HUES64 (cell line): ENCODE results near the gene PDE6B.

ENCODE experiments used
- H3K27ac ChIP-seq: 2 replicates; pipeline ENCODE4 v1.7.0; 2013; ENCODE audit warnings: low read depth, low read length, inconsistent platforms
- H3K27me3 ChIP-seq: 2 replicates; pipeline ENCODE4 v1.6.1; 2013; ENCODE audit warnings: mild to moderate bottlenecking, low read length; ENCODE audit not compliant: insufficient read depth
- H3K36me3 ChIP-seq: 2 replicates; pipeline ENCODE4 v1.6.1; 2013; ENCODE audit warnings: mild to moderate bottlenecking, low read length; ENCODE audit not compliant: insufficient read depth
- H3K4me1 ChIP-seq: 2 replicates; pipeline ENCODE4 v1.6.1; 2013; ENCODE audit warnings: mild to moderate bottlenecking, low read length, moderate library complexity; ENCODE audit not compliant: insufficient read depth
- H3K4me3 ChIP-seq: 2 replicates; pipeline ENCODE4 v1.5.1; 2013; ENCODE audit warnings: mild to moderate bottlenecking, low read length, moderate library complexity
- H3K9ac ChIP-seq: 2 replicates; pipeline ENCODE4 v1.6.1; 2013; ENCODE audit warnings: mild to moderate bottlenecking, low read depth, low read length
- H3K9me3 ChIP-seq: 2 replicates; pipeline ENCODE4 v1.6.1; 2013; ENCODE audit warnings: low read depth, low read length; ENCODE audit not compliant: insufficient read depth
- WGBS: fragments of 150-250, 120-280 bp; methylation state at CpG from one replicate; pipeline ENCODE4 v1.1.7; 2013; ENCODE audit warnings: missing lambda C conversion rate; 5-methylcytosine and 5-hydroxymethylcytosine counted together

PDE6B gene

DNA sequence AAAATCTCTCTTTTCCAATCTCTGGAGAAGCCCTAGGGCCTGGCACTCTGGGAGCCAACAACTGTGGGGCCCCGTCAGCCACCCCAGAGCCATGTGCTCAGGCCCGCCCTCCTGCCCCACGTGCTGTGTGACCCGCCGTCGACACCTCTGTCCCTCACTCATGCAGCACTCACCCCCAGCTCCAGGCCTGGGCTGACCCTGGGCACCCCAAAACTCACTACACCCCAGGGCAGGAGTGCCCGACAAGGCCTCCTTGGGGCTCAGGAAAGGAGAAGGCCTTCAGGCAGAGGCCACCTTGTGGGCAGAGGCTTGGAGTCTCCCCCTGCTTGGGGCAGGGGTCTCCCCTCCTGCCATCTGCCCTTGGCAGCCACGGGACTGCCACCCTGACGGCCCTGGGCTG lies 54.7 kb downstream of the PDE6B start:
- 88% methylated on average over 9 of the region's 9 CpGs for WGBS
- no peaks in the 10 kb centered on the region for H3K27me3 ChIP-seq
- no peak overlapping the region for H3K27ac ChIP-seq
- H3K9me3 ChIP-seq: no peaks in the 10 kb centered on the region
- H3K4me3 ChIP-seq: 0 out of 2 replicates have a peak overlapping the region, but pooled peaks have one; percentile 59
- no peak overlapping the region for H3K9ac ChIP-seq
- peaks cover 6% of the 10 kb centered on the region; the same call in 1 of the 2 replicates for H3K4me1 ChIP-seq
- no peaks in the 10 kb centered on the region for H3K36me3 ChIP-seq

DNA sequence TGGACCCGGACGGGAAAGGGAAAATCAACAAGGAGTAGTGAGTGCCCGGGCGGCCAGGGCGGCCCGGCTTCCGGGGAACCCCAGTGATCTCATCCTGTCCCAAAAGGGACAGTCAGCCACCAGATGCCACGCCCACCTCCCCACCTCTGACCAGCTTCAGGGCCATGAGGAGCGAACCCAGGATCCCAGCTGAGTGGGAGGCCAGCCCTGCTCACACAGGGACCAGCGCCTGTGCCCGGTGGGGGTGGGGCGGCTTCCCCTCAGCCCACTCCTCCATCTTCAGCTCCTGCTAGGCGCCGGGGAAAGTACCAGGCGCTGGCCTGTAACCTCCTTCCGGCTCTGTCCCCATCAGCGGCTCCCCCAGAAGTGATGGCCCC lies 55.2 kb downstream of the PDE6B start:
- WGBS: 46% methylated on average over 17 of the region's 17 CpGs
- no peaks in the 10 kb centered on the region for H3K9me3 ChIP-seq
- no peaks in the 10 kb centered on the region for H3K36me3 ChIP-seq
- H3K4me3 ChIP-seq: peak overlapping the region; percentile 59
- H3K27me3 ChIP-seq: no peaks in the 10 kb centered on the region
- H3K4me1 ChIP-seq: peaks cover 6% of the 10 kb centered on the region; the same call in 1 of the 2 replicates
- H3K9ac ChIP-seq: no peak overlapping the region
- H3K27ac ChIP-seq: no peak overlapping the region

- Histone ChIP-seq H3K9ac (no peak overlapping the region), H3K4me3 (peak overlapping the region; percentile 59), H3K36me3 (no peaks in the 10 kb centered on the region), H3K27me3 (no peaks in the 10 kb centered on the region), H3K9me3 (no peaks in the 10 kb centered on the region), H3K4me1 (peaks cover 6% of the 10 kb centered on the region; the same call in 1 of the 2 replicates), H3K27ac (no peak overlapping the region)
- 3% methylated on average over 46 of the region's 62 CpGs for WGBS
Observed at GRCh38 chr4:680928-681645, 55.7 kb downstream of the PDE6B start.

DNA sequence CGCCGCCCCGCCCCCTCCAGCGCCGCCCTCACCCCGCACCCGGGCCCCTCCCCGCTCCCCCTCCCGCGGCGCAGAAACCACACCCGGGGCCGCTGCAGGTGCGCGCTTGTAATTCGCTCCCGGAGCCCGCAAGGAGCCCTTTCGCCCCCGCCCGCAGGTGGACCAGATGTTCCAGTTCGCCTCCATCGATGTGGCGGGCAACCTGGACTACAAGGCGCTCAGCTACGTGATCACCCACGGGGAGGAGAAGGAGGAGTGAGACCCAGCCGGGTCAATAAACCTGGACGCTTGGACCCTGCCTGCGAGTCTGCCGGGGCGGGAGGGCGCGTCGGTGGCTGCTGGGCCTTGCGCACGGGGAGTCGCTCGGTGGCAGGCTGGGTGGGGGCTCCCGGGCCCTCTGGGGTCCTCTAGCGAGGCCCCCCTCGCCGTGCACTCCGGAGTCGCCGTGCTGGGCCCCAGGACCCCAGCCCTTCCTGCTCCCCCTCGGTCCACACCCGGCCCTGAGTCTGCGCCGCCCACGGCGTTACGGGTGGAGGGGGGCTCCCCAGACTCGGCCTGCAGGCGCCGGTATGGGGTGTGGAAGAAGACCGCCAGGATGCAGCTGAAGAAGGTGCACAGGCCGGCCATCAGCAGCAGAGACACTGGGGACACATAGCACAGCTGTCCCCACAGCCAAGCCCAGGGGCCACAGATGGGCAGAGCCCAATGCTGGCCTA lies 56.5 kb downstream of the PDE6B start:
- no peak overlapping the region for H3K4me3 ChIP-seq
- H3K36me3 ChIP-seq: no peaks in the 10 kb centered on the region
- H3K4me1 ChIP-seq: peaks cover 6% of the 10 kb centered on the region; the same call in 1 of the 2 replicates
- no peaks in the 10 kb centered on the region for H3K27me3 ChIP-seq
- 79% methylated on average over 52 of the region's 58 CpGs for WGBS
- H3K9me3 ChIP-seq: no peaks in the 10 kb centered on the region
- no peak overlapping the region for H3K9ac ChIP-seq
- H3K27ac ChIP-seq: no peak overlapping the region

DNA sequence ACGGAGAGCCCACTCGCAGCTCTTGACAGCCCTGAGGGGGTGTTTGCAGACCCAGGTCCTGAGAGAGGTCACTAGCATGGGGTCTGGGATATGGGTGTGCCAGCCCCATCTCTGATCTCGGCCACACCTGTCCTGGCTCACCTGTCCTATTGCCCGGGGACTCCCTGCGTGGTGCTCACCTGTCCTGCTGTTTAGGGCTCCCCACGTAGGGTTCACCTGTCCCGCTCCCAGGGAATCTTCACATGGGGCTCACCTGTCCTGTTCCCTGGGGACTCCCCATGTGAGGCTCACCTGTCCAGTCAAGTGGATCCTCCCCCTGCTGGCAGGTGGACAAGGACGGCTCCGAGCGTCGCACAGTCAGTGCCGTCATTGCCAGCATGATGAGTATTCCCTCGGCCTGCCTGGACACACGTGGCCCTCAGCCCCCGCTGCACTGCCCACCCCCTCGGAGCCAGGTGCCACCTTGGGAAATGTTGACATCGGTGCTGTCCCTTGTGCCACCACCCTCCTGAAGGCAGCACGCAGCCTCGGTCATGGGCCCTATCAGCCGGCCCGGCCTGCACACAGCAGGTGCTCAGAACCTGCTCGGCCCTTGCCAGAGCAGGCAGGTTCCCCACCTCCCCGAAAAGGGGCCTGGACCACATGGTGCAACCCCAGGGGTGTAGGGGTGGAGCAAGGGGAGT lies 57.3 kb downstream of the PDE6B start:
- Histone ChIP-seq H3K27me3 (no peaks in the 10 kb centered on the region), H3K4me3 (no peak overlapping the region), H3K9me3 (no peaks in the 10 kb centered on the region), H3K27ac (no peak overlapping the region), H3K4me1 (peaks cover 6% of the 10 kb centered on the region; the same call in 1 of the 2 replicates), H3K36me3 (no peaks in the 10 kb centered on the region), H3K9ac (no peak overlapping the region)
- WGBS: 94% methylated on average over 23 of the region's 23 CpGs

DNA sequence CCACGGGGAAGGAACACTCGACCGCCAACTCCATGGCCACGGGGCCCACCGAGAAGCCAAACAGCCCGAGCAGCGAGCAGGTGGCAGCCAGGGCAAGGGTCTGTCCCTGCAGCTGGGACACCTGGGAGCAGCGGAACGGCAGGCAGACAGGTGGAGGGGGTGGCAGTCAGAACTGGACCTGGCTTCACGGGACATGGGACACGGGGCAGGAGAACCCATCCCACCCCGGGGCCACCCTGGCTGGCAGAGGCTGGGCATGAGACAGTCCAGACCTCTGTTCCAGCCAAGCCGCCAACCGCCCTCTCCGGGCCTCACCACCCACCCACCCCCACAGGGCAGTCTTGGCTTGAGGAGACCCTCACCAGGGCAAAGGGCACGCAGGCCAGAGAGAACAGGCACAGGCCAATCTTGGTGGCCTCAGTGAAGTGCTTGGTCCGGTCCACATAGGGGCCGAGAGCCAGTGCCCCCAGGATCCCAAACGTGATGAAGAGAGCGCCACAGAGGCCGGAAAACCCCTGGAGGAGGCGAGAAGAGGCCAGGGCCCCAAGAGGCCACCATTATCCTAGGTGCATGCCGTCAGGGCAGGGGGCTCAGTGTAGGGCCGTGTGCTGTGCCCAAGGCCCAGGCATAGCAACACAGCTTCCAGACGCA lies 58.0 kb downstream of the PDE6B start:
- 90% methylated on average over 25 of the region's 25 CpGs for WGBS
- Histone ChIP-seq H3K27me3 (no peaks in the 10 kb centered on the region), H3K9ac (no peak overlapping the region), H3K27ac (peak overlapping the region; percentile 30; the same call in 1 of the 2 replicates), H3K36me3 (no peaks in the 10 kb centered on the region), H3K4me1 (peaks cover 6% of the 10 kb centered on the region; the same call in 1 of the 2 replicates), H3K9me3 (no peaks in the 10 kb centered on the region), H3K4me3 (no peak overlapping the region)

- Histone ChIP-seq H3K9ac (no peak overlapping the region), H3K27me3 (no peaks in the 10 kb centered on the region), H3K4me1 (peaks cover 6% of the 10 kb centered on the region; the same call in 1 of the 2 replicates), H3K27ac (no peak overlapping the region; the same call in 1 of the 2 replicates), H3K9me3 (no peaks in the 10 kb centered on the region), H3K4me3 (no peak overlapping the region), H3K36me3 (no peaks in the 10 kb centered on the region)
- 54% methylated on average over 19 of the region's 19 CpGs for WGBS
Observed at GRCh38 chr4:683982-684622, 58.7 kb downstream of the PDE6B start.

- Histone ChIP-seq H3K4me1 (peaks cover 11% of the 10 kb centered on the region), H3K9me3 (no peaks in the 10 kb centered on the region), H3K36me3 (no peaks in the 10 kb centered on the region), H3K27ac (no peak overlapping the region), H3K4me3 (no peak overlapping the region), H3K9ac (no peak overlapping the region), H3K27me3 (no peaks in the 10 kb centered on the region)
- WGBS: 90% methylated on average over 21 of the region's 21 CpGs
Observed at GRCh38 chr4:684623-685327, 59.4 kb downstream of the PDE6B start.

GRCh38 chr4:685679-686412 lies 60.5 kb downstream of the PDE6B start:
- Histone ChIP-seq H3K9me3 (no peaks in the 10 kb centered on the region), H3K4me3 (no peak overlapping the region), H3K27ac (no peak overlapping the region), H3K27me3 (no peaks in the 10 kb centered on the region), H3K9ac (no peak overlapping the region), H3K4me1 (peaks cover 9% of the 10 kb centered on the region), H3K36me3 (no peaks in the 10 kb centered on the region)
- 95% methylated on average over 37 of the region's 37 CpGs for WGBS
